HepG2 (cell line): ENCODE data around the gene RARA. TPM values are rescaled to one million over a fixed set of nuclear protein-coding genes. Genes with fewer than 3 reads are reported as not detected.
A peak's percentile ranks its signal among the peaks of the same experiment; 100 is the strongest.

Experiments used
- CREB1 ChIP-seq, 2 experiments: fragments of 450-650 bp in 1 of 2; IDR thresholded peaks; 2 replicates each; pipeline ENCODE4 v1.6.1; 2016 to 2017; ENCODE audit warnings: control low read depth in 1 of 2, mild to moderate bottlenecking in 1 of 2, missing compliant biosample characterization in 1 of 2, missing genetic modification characterization in 1 of 2
- NAIF1 ChIP-seq: sonication (generic); formaldehyde crosslinking; IDR thresholded peaks from 2 replicates; pipeline ENCODE4 v1.5.0; 2020; ENCODE audit warnings: mild to moderate bottlenecking, missing genetic modification reagents, borderline replicate concordance
- NR0B2 ChIP-seq: sonication (generic); formaldehyde crosslinking; IDR thresholded peaks from 2 replicates; pipeline ENCODE4 v1.4.0; 2020; ENCODE audit warnings: mild to moderate bottlenecking, missing genetic modification reagents
- PHB2 ChIP-seq: fragments of 450-650 bp; IDR thresholded peaks from 2 replicates; pipeline ENCODE4 v1.6.1; 2018; ENCODE audit not compliant: partially characterized antibody
- SIX1 ChIP-seq: sonication (generic); formaldehyde crosslinking; IDR thresholded peaks from 2 replicates; pipeline ENCODE4 v1.4.0; 2020; ENCODE audit warnings: missing genetic modification reagents, borderline replicate concordance
- SSRP1 ChIP-seq: IDR thresholded peaks from 2 replicates; pipeline ENCODE4 v1.6.1; 2016; ENCODE audit warnings: control low read depth
- TMF1 ChIP-seq: sonication (generic); formaldehyde crosslinking; IDR thresholded peaks from 2 replicates; pipeline ENCODE4 v1.8.1; 2022; ENCODE audit warnings: low read depth, missing genetic modification reagents
- TOPORS ChIP-seq: sonication (generic); formaldehyde crosslinking; IDR thresholded peaks from 2 replicates; pipeline ENCODE4 v1.8.0; 2023; ENCODE audit warnings: mild to moderate bottlenecking, missing genetic modification reagents
- ZFY ChIP-seq: sonication (generic); formaldehyde crosslinking; IDR thresholded peaks from 2 replicates; pipeline ENCODE4 v1.4.0; 2020; ENCODE audit warnings: missing genetic modification reagents
- ZFYVE20 ChIP-seq: sonication (generic); formaldehyde crosslinking; IDR thresholded peaks from 2 replicates; pipeline ENCODE4 v1.8.0; 2023; ENCODE audit warnings: low read depth, mild to moderate bottlenecking, moderate library complexity, missing genetic modification reagents, borderline replicate concordance
- ZNF34 ChIP-seq: sonication (generic); formaldehyde crosslinking; IDR thresholded peaks from 2 replicates; pipeline ENCODE4 v1.4.0; 2020; ENCODE audit warnings: mild to moderate bottlenecking, missing genetic modification reagents, borderline replicate concordance
- ZNF496 ChIP-seq: sonication (generic); formaldehyde crosslinking; IDR thresholded peaks from 2 replicates; pipeline ENCODE4 v1.8.1; 2023; ENCODE audit warnings: mild to moderate bottlenecking, moderate library complexity, missing genetic modification reagents; ENCODE audit not compliant: insufficient replicate concordance
- ZNF547 ChIP-seq: sonication (generic); formaldehyde crosslinking; IDR thresholded peaks from 2 replicates; pipeline ENCODE4 v1.5.1; 2020; ENCODE audit warnings: mild to moderate bottlenecking, missing genetic modification reagents
- ZNF687 ChIP-seq: sonication (generic); formaldehyde crosslinking; IDR thresholded peaks from 2 replicates; pipeline ENCODE4 v1.5.1; 2020; ENCODE audit warnings: mild to moderate bottlenecking, missing genetic modification reagents, moderate library complexity
- ZNF720 ChIP-seq: sonication (generic); formaldehyde crosslinking; IDR thresholded peaks from 2 replicates; pipeline ENCODE4 v1.4.0; 2020; ENCODE audit warnings: missing genetic modification reagents
- ZNF75D ChIP-seq: sonication (generic); formaldehyde crosslinking; IDR thresholded peaks from 2 replicates; pipeline ENCODE4 v1.8.1; 2023; ENCODE audit warnings: missing genetic modification reagents, mild to moderate bottlenecking, borderline replicate concordance
- ZSCAN30 ChIP-seq: sonication (generic); formaldehyde crosslinking; IDR thresholded peaks from 2 replicates; pipeline ENCODE4 v1.5.0; 2020; ENCODE audit warnings: mild to moderate bottlenecking, missing genetic modification reagents
- ZSCAN5A ChIP-seq: sonication (generic); formaldehyde crosslinking; IDR thresholded peaks from 2 replicates; pipeline ENCODE4 v1.8.0; 2022; ENCODE audit warnings: mild to moderate bottlenecking, missing genetic modification reagents, borderline replicate concordance
- polyA plus RNA-seq, 8 experiments: library from polyadenylated mRNA; depleted of rRNA in 3 of 8; stranded (reverse) in 7 of 8; unstranded in 1 of 8; fragments of >200 nt; fragmentation: Illumina TruSeq in 4 of 8; extraction: Trizol in 4 of 8; gene quantifications; 2 replicates each; pipeline versions ENCODE4 v1.2.1 to v1.2.3, GENCODE V29; 2011 to 2016; ENCODE audit warnings: low read depth in 4 of 8, missing spikeins in 1 of 8, mixed read lengths in 1 of 8; ENCODE audit not compliant: insufficient read depth in 1 of 8
- total RNA-seq, 5 experiments: library from RNA; depleted of rRNA; stranded (reverse); fragments of >200 nt; fragmentation: Illumina TruSeq; extraction: Trizol; gene quantifications; 2 replicates each; pipeline ENCODE4 v1.2.3, GENCODE V29; 2016; ENCODE audit warnings: low read depth in 1 of 5
- TF ChIP-seq, protein P1 (sequence below): IDR thresholded peaks from 2 replicates; pipeline ENCODE4 v1.6.1; 2016; ENCODE audit warnings: low read depth, borderline replicate concordance
- TF ChIP-seq, protein P2 (sequence below): sonication (generic); formaldehyde crosslinking; IDR thresholded peaks from 2 replicates; pipeline ENCODE4 v1.9.0; 2022; ENCODE audit warnings: missing genetic modification reagents, mild to moderate bottlenecking, borderline replicate concordance

Gene RARA
- total and polyA plus RNA-seq, 2 of the 13 experiments (the other 11 are each of a cell fraction or from before 2014, with no cell fraction given), result 6.4 to 8.6 TPM

DNA sequence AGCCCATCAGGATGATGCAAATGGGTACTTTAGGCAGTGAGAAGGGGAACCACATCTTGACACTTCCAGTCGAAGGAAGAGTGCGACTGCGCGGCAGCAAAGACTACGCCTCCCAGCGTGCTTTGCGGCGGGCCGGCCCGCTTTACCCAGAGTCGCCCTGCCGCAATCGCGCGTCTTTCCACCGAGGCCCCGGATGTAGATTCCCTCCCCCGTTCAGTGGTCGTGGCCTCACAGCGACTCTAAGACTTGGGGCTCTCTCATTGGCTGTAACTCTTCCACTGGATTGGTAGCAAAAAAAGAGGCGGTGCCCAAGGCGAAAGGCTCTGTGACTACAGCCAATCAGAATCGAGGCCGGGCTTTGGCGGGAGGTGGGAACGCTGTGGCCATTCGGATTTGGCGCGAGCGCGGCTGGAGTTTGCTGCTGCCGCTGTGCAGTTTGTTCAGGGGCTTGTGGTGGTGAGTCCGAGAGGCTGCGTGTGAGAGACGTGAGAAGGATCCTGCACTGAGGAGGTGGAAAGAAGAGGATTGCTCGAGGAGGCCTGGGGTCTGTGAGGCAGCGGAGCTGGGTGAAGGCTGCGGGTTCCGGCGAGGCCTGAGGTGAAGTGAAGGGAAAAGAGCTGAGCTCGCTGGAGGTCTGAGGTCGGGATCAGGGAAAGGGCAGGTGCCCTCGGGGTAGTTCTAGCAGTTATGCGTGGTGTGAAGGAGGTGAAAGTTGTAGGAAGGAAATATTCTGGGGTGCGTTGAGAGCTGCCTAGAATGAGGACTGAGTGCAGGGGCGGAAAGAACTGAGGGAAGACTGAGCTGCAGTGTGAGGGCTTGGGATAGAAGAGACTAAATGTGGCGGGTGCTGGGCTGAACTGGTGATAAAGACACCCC is 21.2 kb upstream of the RARA start, which contains the start of gene CDC6 (continued):
- TF ChIP-seq ZSCAN5A (CRISPR knock-in tag) (peak; percentile 89; the same call in 1 of the 2 replicates), ZSCAN30 (CRISPR knock-in tag) (no peak), ZNF720 (peak; percentile 89; the same call in 1 of the 2 replicates), ZNF75D (CRISPR knock-in tag) (no peak), ZNF547 (peak; percentile 91; the same call in 1 of the 2 replicates), CREB1 (IDR thresholded peaks at IDR 0.05) (peak; percentile 83), CREB1 (CRISPR knock-in tag; IDR thresholded peaks at IDR 0.05) (peak; percentile 93), SIX1 (no peak), SSRP1 (CRISPR knock-in tag) (0 out of 2 replicates have a peak, but pooled peaks have one; percentile 55), ZFYVE20 (no peak), ZNF34 (CRISPR knock-in tag) (no peak), TMF1 (CRISPR knock-in tag) (0 out of 2 replicates have a peak, but pooled peaks have one; percentile 83), PHB2 (no peak), ZNF687 (CRISPR knock-in tag) (peak; percentile 94), ZFY (CRISPR knock-in tag) (peak; percentile 74; the same call in 1 of the 2 replicates), TOPORS (peak; percentile 84; the same call in 1 of the 2 replicates), NR0B2 (CRISPR knock-in tag) (peak; percentile 92; the same call in 1 of the 2 replicates), NAIF1 (CRISPR knock-in tag) (0 out of 2 replicates have a peak, but pooled peaks have one; percentile 54), ZNF496 (CRISPR knock-in tag) (no peak)
- TF ChIP-seq, protein P1, sequence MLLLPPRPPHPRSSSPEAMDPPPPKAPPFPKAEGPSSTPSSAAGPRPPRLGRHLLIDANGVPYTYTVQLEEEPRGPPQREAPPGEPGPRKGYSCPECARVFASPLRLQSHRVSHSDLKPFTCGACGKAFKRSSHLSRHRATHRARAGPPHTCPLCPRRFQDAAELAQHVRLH, result no peak; the same call in 1 of the 2 replicates
- TF ChIP-seq, protein P2, sequence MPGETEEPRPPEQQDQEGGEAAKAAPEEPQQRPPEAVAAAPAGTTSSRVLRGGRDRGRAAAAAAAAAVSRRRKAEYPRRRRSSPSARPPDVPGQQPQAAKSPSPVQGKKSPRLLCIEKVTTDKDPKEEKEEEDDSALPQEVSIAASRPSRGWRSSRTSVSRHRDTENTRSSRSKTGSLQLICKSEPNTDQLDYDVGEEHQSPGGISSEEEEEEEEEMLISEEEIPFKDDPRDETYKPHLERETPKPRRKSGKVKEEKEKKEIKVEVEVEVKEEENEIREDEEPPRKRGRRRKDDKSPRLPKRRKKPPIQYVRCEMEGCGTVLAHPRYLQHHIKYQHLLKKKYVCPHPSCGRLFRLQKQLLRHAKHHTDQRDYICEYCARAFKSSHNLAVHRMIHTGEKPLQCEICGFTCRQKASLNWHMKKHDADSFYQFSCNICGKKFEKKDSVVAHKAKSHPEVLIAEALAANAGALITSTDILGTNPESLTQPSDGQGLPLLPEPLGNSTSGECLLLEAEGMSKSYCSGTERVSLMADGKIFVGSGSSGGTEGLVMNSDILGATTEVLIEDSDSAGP (CRISPR knock-in tag), result peak; percentile 94
